Stimulated activated CD4-positive, alpha-beta T cell treated with anti-CD3 and anti-CD28 coated beads, Interleukin-2, amount 100 ng/mL, for 4 hours (primary cell): ENCODE data around the gene ECI2.
"Not testable (repeated sequence)": the region's sequence is repeated elsewhere in the genome, so short reads cannot be mapped to it uniquely, and the experiment has no call there.

Experiments used
- DNase-seq: peaks from one replicate; pipeline ENCODE4 v3.0.0-alpha.2; 2020; ENCODE audit warnings: low read depth

The ECI2 gene

DNA sequence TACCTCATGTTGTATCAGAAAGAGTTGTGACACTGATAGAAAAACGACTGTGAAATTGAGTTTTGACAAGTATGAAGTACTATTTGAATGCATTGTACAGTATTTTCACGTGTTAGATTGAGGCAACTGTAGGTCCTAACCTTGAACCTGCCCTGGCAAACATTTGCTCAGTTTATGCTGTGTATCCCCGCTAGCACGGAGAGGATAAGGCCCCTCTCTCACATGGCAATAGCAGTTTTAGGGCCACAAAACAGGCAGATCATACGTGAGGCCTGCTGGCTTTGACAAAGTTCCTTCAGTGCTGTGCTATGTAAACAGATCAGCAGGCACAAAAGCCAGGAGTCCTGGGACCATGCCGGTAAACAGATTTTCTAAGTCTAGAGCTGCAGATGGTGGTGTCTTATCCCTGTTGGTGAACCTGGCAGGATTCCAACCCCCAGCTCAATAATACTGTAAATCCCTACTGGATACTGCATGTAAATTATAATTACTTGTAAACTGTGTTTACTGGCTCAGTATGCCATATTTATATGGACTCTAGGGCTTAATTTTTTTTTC, 32.6 kb downstream of the ECI2 start:
- no peak for DNase-seq

DNA sequence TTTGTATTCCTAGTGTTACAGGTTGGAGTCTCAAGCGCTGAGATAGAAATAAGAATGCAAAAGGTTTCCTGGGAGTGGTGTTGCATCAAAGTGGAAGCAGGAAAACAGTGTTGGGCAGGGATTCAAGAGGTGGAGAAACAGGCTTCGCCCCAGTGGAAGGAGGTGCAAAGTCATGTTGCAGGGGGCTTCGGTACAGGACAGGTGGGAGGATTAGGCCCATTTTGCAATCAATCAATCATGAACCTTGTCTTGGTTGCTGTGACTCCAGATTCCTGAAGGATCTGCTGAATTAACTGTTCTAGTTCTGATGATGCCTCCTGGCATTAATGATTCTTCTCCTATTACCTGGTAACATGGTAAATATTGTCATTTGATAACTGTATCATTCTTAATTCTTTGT, 34.1 kb downstream of the ECI2 start:
- DNase-seq: no peak

DNA sequence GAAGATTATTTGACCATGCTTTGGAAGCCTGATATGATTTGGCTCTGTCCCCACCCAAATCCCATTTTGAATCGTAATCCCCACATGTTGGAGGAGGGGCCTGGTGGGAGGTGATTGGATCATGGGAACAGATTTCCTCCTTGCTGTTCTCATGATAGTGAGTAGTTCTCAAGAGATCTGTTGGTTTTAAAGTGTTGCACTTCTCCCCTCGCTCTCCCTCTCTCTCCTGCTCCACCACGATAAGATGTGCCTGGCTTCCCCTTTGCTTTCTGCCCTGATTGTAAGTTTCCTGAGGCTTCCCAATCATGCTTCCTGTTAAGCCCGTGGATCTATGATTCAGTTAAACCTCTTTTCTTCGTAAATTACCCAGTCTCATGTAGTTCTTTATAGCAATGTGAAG, 34.7 kb downstream of the ECI2 start:
- no peak for DNase-seq

DNA sequence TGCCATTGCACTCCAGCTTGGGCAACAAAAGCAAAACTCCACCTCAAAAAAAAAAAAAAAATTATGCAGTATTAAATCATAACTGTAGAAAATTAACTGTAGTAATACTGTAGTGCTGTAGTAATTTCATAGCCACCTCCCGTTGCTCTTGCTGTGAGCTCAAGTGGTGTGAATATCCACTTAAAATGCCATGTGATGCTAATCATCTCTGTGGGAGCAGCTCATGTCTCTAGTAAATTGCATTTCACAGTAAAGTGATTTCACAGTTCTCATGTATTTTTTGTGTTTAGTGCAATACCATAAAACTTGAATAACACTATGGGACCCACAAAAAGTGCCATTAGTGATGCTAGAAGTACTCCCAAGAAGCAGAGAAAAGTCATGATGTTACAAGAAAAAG, 42.1 kb downstream of the ECI2 start:
- DNase-seq: no peak

DNA sequence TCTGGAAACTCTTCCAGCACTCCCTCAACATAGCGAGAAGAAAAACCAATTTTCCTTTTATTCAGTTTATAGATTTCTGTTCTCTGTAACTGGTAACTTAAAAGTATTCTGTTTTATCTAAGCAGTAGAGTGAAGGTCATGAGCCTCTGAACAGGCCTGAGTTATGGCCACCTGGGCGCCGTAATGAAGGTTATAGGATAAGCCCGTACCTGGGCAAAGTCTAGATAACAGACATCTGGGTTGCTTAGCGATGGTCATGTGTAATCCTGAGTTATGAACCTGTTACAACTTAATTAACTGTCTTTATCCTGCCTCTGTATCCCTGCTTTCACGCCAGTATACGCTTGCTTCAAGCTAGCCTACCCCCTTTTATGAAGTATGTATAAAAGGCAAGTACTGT, 43.4 kb downstream of the ECI2 start:
- DNase-seq: no peak

DNA sequence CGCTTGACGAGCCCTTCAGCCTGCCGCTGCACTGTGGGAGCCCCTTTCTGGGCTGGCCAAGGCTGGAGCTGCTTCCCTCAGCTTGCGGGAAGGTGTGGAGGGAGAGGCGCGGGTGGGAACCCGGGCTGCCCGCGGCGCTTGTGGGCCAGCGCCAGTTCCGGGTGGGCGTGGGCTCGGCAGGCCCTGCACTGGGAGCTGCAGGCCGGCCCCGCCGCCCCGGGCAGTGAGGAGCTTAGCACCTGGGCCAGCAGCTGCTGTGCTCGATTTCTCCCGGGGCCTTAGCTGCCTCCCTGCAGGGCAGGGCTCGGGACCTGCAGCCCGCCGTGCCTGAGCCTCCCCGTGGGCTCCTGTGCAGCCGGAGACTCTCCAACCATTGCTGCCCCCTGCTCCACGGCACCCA, 45.3 kb downstream of the ECI2 start:
- not testable (repeated sequence) for DNase-seq

DNA sequence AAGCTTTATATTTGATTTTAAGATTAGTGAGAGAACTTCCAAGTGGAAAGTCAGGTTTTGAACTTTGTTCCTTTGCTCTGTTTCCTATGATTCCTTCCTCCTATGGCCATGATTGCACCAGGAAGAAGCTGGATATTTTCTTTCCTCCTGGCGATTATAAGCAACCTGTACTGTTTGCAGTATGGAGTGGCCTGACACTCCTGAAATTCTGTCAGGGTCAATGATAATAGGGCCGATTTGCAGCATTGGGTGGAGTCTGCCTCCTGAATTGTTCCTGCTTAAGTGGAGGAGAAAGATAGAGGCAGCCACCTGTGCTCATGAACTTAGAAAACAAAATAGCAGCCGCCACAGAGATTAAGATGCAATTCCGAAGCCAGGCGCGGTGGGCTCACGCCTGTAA, 46.7 kb downstream of the ECI2 start:
- no peak for DNase-seq

DNA sequence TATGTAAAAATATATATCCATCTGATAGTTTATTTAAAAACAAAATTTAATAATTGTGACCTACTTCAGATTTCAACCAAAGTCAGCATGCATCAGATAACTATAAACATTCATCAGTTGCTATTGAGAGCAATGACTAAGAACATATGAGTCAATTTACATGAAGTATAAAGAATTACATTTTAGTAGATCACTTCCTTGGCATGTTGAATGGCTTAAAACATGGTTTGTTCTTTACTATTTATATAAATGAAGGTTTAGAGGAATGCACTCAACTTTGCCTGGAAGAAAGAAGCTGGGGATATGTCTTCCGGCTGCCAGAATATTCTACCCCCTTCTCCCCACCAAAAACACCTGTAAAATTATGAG, 50.1 kb downstream of the ECI2 start:
- DNase-seq: no peak

DNA sequence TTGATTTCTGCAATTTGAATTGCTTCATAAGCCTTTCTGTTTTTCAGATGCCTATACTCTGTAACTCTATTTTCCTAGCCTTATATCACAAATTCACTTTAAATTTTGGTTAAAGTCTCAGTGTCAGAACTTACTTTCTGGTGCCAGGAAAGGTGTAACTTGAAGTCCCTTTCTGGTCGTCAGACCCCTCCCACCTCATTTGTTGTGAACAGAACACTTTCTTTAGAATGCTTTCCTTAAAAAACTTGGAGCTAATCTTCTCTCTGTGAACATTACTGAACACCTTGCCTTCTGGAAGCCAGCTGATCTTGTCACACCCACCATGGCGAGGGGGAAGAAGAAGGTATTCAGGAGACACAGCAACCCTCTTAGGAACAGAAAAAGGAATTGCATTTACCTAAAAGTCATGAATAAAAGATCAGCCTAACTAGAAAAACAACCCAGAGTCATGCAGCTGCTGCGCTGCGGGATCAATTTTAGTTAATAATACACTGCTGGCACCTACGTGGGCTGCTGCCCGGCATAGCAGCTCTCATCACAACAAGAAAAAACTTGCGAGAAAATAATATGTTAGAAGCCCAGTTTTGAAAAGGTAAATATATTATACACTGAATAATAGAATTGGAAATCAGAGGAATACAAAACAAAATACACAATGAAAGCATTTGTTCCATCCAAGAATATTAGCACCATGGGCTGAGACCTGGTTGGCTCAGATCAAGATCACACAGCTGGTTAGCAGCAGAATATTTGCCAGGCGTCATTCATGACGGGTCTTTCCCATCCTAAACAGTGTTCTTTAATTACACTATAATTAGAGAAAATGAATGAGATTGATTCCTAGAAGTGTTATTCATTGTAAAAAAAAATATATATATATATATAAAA, 50.7 kb downstream of the ECI2 start:
- DNase-seq: no peak

DNA sequence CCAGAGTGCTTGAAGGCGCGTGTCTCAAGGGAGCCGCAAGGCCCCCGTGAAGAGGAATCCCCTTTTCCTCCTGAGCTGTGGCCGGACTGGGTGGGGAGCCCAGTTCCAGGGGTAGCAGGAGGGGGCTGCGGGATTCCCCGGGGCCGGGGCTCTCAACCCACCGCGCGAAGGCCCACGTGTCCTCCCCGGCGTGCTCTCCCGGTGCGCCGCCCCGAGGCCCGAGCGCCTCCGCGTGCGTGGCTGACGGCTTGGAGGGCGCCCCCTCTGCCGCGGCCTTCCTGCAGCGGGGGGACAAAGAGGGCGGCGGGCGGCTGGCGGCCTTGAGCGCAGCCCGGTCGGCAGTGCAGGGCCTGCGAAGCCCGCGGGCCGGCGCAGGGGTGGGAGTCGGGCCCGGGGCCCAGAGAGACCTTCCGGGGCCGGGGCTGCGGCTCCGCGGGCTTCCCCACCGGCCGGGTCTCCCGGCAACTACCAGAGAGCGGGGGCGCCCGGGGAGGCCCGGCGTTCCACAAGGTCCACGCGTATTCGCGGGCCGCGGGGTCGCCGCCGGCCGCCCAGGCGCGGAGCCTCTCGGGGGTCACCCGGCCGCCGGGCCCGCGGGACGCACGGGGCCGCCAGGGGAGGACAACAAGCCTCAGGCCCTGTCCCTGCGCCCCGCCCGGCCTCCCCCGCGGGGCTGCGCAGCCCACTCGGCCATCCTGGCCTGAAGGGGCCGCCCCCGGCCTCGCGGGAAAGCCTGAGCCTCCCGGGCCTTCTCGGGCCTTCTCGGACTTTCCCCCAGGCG, 56.5 kb downstream of the ECI2 start, which contains the start of gene FAM217A:
TSS of gene FAM217A (minus strand) at position 447 of the 781 bp plus-strand sequence. CDS start 1,723 bp downstream, outside the sequence.
- DNase-seq: no peak

DNA sequence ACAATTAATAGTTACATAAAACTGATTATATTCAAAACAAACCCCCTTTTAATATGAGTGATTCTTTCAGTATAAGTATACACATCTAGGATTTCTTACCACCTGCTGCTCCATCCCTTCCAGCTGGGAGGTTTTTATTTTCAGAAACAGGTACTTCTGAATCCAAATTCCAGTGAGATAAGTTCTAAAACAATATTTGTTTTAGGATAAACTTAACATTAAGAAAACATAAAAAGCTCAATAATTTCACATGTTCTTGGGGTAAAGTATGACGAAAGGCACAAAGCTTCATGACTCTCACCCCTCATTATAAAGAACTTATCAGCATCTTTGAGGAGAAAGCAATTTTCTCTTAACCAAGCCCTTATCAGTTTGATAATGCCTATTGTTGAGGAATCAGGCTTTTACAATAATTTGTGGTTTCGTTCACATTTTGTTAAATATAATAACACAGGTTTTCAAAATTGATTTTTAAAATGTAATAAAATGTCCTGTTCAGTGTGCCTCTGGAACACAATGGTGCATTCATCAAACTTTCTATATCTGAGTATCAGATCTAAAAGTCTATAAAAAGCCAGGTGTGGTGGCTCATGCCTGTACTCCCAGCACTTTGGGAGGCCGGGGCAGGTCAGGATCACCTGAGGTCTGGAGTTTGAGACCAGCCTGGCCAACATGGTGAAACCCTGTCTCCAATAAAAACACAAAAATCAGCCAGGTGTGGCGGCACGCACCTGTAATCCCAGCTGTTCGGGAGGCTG, 60.7 kb downstream of the ECI2 start:
- no peak for DNase-seq

DNA sequence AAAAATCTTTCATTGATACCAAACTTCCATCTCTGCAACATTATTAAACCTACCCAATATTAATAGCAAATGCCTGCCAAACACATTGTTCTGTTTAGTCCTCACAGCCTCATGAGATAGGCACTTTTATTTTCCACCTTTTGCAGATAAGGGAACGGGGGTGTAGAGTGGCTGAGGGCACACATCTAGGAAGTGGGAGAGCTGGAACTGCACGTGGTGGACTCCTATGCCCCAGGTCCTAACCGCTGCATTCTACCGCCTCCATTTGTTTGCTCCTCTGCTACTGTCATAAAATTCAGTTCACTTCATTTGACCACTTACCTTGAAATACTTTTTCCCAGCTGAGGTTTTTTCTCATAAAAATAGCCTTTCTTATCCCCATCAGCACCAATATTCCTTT, 64.0 kb downstream of the ECI2 start:
- DNase-seq: no peak

DNA sequence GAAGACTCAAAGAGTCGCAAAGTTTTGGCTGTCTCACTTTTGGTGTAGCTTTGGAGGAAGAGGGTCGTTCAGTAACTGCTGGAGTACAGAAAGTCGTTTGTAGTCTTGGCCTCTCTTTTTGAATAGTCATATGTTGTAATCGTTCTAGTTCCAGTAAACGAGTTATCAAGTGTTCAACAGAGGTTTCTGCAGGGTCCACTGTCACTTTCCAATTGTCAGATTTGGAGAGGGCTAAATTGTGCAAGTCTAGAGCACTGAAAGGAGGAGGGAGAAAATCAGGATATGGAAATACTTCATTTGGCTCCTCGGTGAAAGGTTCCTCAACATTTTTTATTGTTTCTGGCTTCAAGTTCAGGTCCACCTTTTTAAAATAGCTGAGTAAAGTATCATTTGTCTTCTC, 66.2 kb downstream of the ECI2 start:
- no peak for DNase-seq

DNA sequence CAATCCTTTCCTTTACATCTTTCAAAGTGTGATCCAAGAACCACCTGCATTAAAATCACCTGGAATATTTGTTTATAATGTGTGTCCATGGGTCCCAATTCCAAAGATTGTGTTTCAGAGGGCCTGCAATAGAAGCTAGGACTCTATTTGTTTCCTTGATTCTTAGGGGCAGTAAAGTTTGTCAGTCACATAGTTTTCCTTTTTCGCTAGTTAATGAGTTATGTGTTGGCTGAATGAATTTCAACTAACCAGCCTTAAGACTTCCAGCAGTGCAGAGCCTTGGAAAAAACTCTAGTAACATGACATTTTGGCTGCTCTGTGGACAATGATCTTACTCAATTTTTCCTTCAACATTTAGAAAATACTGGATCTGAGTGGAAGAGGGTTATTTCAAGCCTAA, 67.7 kb downstream of the ECI2 start:
- DNase-seq: no peak

DNA sequence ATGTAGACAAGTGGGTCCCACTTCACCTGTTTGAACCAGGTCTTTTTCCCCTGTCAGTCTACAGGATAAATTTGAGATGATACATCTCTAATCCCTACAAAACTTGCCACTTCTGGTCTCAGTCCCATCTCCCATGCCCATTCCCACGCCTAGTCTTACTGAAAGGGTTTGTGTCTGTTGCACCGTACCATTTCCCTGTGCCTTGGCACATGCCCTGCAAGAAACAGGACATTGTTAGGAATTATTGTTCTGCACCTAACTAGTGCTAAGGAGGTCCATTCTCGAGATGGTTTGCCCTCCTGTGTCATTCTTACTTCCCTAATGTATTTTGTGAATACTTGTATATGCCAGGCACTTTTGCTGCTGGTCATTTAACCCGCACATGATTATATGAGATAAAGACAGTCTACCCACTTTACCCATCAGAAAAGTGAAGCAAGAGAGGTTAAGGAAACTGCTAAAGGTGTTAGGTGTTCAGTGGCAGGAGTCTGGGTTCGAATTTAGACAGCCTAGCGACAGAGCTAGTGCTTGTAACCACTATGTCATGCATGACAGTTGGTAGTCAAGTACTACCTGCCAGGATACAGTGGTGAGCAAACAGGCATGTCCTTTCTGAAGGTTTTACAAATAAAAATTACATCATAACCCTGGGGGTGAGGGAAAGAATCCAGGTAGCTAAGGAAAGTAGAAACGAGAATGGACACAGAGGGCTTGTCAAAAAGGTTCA, 69.2 kb downstream of the ECI2 start:
- DNase-seq: no peak
